Stimulated activated effector memory CD8-positive, alpha-beta T cell treated with anti-CD3 and anti-CD28 coated beads, Interleukin-12 subunit alpha, Interleukin-12 subunit beta, amount 100 ng/mL, for 72 hours (primary cell): ENCODE data around the gene GANC.

Experiments used
- ATAC-seq: fragments of 150-1000 bp; cut with Tn5 transposase; 2 replicates; pipeline ENCODE4 v1.10.0; 2021
- DNase-seq, 2 donors: peaks; one replicate each; pipeline ENCODE4 v3.0.0; 2021 to 2022; ENCODE audit warnings: low spot score in 2 of 2
- H3K27ac Mint-ChIP-seq: one replicate; pipeline ENCODE4 v1.8.0; 2022; ENCODE audit warnings: mild to moderate bottlenecking, mixed read lengths
- H3K36me3 Mint-ChIP-seq: one replicate; pipeline ENCODE4 v1.8.0; 2022; ENCODE audit warnings: mild to moderate bottlenecking, mixed read lengths
- H3K4me1 Mint-ChIP-seq: one replicate; pipeline ENCODE4 v1.8.0; 2022; ENCODE audit warnings: mixed read lengths
- H3K4me3 Mint-ChIP-seq: one replicate; pipeline ENCODE4 v1.8.0; 2022; ENCODE audit warnings: mild to moderate bottlenecking, mixed read lengths
- H3K9me3 Mint-ChIP-seq: one replicate; pipeline ENCODE4 v1.8.0; 2022; ENCODE audit warnings: mixed read lengths

The GANC gene

DNA sequence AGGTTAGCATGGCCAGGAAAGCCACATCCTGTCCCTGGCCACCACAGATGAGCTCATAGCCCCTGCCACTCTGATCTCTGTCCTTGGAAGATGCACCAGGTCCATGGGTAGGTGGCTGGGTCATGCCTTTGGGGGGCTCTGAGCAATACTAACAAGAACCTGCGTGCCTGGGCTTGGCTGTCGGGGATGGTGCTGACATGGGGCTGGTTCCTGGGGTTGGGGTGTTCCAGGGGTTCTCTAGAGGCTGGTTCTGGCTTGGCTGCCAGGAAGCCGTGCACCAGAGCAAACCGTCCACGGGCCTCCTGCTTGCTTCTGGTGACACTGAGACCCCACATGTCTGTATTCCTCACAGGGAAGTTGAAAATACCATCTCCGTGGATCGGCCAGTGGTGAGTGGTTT lies 130.4 kb downstream of the GANC start:
- DNase-seq (no peak), ATAC-seq (no peak)
- Mint-ChIP-seq H3K36me3 (no peaks in the 10 kb centered on the region), H3K27ac (peak overlapping the region; percentile 64), H3K4me3 (no peak overlapping the region), H3K4me1 (peaks cover 27% of the 10 kb centered on the region), H3K9me3 (no peaks in the 10 kb centered on the region)

DNA sequence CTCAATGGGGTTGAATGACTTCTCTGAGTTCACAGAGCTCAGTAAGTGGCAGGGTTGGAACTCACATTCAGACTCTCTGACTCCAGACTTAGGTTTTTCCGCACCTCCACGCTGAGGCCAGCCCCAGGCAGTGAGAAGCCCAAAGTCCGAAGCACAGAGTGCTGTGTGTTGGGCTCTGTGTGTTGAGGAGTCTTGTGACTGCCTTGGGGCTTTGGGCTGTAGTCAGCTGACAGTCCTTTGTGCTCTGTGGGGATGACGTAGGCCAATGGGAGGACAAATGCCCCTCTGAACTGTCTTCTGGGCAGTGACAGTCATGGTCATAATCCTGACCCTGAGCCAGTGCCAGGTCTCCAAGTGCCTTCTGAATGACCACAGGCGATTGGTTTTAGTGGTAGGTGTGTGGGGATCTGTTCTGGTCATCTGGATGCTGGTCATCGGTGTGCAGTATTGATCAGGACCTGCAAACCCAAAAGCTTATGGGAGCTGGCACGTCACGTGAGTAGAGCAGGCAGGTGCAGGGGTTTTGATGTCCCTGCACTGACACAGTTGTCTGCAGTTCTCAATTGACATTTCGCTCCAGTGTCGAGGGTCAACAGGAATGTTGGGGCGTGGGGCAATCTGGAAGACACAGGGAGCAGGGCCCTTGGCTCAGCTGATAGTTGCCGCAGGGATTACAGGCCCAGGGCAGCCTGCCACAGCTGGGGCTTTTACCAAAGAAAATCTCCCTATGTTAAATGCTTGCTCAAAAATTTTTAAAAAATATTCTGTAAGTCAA lies 131.6 kb downstream of the GANC start:
- Mint-ChIP-seq H3K4me1 (peaks cover 27% of the 10 kb centered on the region), H3K9me3 (no peaks in the 10 kb centered on the region), H3K27ac (no peak overlapping the region), H3K4me3 (no peak overlapping the region), H3K36me3 (no peaks in the 10 kb centered on the region)
- ATAC-seq (no peak), DNase-seq (no peak)

DNA sequence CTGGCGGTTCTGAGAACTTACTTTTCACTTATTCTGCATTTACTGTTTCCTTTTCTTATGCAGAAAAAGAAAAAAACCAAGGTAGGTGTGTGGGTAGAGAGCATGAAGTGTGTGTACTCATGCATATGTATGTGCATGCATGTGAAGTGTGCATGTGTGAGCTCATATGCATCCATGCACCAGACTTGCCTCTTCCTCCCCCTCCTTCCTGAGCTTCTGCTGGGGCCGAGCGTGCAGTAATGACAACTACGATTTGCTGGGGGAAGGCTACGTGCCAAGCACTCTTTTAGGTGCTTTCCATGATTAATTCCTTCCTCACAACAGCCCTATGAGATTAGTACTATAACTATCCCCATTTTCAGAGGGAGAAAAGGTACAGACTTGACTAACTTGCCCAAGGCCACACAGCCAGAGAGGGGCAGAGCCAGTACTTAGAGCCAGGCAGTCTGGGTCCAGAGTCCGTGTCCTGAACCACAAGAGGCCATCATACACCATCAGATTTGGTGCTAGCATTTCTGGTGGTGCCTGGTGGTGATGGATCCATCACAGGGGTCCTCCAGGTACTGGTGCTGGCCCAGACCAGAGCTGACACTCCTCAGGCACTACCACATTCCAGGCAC lies 133.0 kb downstream of the GANC start:
- DNase-seq (no peak), ATAC-seq (no peak)
- Mint-ChIP-seq H3K4me1 (peaks cover 25% of the 10 kb centered on the region), H3K27ac (no peak overlapping the region), H3K4me3 (no peak overlapping the region), H3K9me3 (no peaks in the 10 kb centered on the region), H3K36me3 (peaks cover 2% of the 10 kb centered on the region)
